GM19452 (cell line): ENCODE results near the gene IL27RA.
"Not testable (repeated sequence)": the region's sequence is repeated elsewhere in the genome, so short reads cannot be mapped to it uniquely, and the experiment has no call there.

Experiments used
- ATAC-seq: cut with Tn5 transposase; IDR thresholded peaks from one replicate; pipeline ENCODE4 v1.9.1; 2021; ENCODE audit not compliant: unreplicated experiment

The IL27RA gene

GRCh38 chr19:14027856-14028450, 3.6 kb upstream of the IL27RA start, which contains the start of gene RLN3:
TSS of gene RLN3 (plus strand) at chr19:14028148. CDS start at chr19:14028205, 57 bp downstream.
- ATAC-seq: no peak

- ATAC-seq: no peak
These were observed 2.7 kb upstream of the IL27RA start for GRCh38 chr19:14028901-14029300.

GRCh38 chr19:14030997-14031718, 404 bp upstream of the IL27RA start:
- no peak for ATAC-seq

GRCh38 chr19:14033946-14034345, 2.4 kb downstream of the IL27RA start:
- ATAC-seq: no peak

DNA sequence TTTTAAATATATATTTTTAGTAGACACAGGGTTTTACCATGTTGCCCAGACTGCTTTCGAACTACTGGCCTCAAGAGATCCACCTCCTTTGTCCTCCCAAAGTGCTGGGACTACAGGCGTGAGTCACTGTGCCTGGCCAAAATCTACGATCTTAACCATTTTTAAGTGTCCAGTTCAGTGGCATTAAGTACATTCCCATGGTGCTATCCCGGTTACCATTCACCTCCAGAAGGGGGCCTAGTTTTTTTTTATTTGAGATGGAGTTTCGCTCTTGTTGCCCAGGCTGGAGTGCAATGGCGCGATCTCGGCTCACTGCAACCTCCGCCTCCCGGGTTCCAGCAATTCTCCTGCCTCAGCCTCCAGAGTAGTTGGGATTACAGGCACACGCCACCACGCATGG, 3.6 kb downstream of the IL27RA start:
- ATAC-seq: not testable (repeated sequence)

DNA sequence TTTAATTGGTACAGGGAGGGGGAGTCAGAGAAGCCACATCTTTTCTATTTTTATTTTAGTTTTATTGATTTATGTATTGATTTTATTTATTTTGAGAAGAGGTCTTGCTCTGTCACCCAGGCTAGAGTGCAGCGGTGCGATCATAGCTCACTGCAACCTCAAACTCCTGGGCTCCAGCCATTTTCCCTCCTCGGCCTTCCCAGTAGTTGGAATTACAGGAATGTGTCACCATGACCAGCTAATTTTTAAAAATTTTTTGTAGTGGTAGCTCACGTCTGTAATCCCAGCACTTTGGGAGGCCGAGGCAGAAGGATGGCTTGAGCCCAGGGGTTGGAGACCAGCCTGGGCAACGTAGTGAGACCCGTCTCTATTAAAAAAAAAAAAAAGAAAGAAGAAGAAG, 4.1 kb downstream of the IL27RA start:
- ATAC-seq: no peak

- no peak for ATAC-seq
These were observed 7.6 kb downstream of the IL27RA start for GRCh38 chr19:14039181-14039580.

GRCh38 chr19:14042659-14043608, 11.4 kb downstream of the IL27RA start:
- not testable (repeated sequence) for ATAC-seq

DNA sequence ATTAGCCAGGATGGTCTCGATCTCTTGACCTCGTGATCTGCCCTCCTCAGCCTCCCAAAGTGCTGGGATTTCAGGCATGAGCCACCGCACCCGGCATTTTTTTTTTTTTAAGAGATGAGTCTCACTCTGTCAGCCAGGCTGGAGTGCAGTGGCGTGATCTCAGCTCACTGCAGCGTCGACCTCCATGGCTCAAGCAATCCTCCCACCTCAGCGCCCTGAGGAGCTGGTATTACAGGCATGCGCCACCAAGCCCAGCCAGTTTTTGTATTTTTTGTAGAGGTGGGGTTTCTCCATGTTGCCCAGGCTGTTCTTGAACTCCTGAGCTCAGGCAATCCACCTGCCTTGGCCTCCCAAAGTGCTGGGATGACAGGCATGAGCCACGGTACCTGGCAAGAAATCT, 16.3 kb downstream of the IL27RA start:
- ATAC-seq: not testable (repeated sequence)

GRCh38 chr19:14048443-14049153, 17.0 kb downstream of the IL27RA start:
- no peak for ATAC-seq

DNA sequence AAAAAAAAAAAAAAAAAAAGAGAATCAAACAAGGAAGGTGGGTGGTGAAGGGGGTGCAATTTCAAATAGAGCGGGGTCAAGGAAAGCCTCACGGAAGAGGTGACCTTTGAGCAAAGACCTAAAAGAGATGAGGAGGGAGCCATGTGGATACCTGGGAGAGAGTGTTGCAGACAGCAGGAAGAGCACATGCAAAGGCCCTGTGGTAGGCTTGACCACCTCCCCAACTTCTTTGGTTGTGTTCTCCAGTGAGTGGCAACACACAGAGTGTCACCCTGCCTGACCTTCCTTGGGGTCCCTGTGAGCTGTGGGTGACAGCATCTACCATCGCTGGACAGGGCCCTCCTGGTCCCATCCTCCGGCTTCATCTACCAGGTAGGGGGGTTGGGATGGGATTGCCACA, 18.9 kb downstream of the IL27RA start:
- ATAC-seq: no peak

DNA sequence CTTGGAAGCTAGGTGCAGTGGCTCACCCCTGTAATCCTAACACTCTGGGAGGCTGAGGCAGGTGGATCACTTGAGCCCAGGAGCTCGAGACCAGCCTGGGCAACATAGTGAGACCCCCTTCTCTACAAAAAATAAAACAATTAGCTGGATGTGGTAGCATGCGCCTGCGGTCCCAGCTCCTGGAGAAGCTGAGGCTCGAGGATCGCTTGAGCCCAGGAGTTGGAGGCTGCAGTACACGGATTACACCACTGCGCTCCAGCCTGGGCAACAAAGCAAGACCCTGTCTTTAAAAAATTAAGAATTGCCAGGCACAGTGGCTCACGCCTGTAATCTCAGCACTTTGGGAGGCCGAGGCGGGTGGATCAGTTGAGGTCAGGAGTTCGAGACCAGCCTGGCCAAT, 19.4 kb downstream of the IL27RA start:
- not testable (repeated sequence) for ATAC-seq

DNA sequence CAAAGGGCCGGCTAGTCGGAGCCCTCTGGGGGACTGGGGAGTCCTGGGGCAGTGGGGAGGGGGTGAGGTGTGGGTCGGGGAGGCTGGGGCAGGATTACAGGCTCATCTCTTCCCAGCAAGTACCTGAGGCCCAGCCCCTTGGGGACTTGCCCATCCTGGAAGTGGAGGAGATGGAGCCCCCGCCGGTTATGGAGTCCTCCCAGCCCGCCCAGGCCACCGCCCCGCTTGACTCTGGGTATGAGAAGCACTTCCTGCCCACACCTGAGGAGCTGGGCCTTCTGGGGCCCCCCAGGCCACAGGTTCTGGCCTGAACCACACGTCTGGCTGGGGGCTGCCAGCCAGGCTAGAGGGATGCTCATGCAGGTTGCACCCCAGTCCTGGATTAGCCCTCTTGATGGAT, 20.4 kb downstream of the IL27RA start:
- no peak for ATAC-seq

DNA sequence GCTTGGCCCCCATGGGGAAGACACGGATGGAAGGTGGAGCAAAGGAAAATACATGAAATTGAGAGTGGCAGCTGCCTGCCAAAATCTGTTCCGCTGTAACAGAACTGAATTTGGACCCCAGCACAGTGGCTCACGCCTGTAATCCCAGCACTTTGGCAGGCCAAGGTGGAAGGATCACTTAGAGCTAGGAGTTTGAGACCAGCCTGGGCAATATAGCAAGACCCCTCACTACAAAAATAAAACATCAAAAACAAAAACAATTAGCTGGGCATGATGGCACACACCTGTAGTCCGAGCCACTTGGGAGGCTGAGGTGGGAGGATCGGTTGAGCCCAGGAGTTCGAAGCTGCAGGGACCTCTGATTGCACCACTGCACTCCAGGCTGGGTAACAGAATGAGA, 20.9 kb downstream of the IL27RA start:
- no peak for ATAC-seq

DNA sequence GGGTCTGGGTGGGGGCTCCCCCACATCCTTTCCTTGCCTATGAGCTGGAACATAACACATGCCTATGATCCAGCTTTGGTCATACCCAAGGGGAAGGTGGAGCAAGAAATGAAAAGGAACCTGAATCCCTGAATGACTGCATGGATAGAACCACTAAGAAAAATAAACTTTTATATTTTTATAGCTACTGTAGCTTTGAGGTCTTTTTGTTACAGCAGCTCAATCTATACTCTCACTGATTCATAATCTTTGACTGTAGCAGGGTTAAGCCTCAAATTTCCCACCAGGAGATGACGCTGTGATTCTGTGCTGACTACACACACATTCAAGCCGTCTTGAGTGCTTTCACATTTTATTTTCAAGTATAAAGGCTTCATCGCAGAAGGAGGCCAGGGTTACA, 21.5 kb downstream of the IL27RA start:
- no peak for ATAC-seq

DNA sequence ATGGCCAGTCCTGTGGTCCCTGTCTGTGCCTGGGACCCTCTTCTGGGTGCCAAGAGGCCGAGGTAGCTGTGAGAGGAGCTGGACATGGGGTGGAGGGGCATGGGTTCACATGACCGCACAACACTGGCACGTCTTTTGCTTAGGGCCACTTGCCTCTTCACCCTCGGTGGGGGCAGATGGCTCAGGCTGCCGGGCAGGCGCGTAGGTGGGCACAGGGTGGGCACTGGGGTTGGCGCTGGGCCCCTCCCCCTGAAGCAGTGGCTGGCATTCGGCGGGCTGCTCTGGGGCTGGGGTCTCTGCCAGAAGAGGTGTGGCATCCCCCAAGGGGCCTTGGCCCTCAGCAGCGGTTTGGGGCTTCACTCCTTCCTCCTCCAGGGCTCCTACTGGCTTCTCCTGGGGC, 21.9 kb downstream of the IL27RA start:
- ATAC-seq: no peak

- no peak for ATAC-seq
These were observed 22.5 kb downstream of the IL27RA start for GRCh38 chr19:14054099-14054498.

DNA sequence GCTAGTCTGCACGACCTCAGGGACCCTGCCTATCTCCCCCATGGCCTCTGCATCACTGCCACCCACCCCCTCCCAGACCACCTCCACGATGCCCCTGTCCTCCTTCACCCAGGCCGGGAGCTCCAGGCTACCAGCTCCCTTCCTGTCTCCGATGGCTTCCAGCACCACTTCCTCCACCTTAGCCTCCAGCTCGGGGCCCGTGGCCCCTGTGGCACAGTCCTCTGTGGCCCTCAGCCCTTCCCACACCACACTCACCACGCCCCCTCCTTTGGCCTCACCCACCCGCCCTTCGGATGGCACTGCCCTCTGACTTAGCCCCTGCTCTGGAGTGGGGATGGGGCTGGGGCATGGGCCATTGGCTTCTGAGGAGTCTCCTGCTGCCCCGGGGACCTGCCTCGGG, 23.2 kb downstream of the IL27RA start:
- no peak for ATAC-seq

DNA sequence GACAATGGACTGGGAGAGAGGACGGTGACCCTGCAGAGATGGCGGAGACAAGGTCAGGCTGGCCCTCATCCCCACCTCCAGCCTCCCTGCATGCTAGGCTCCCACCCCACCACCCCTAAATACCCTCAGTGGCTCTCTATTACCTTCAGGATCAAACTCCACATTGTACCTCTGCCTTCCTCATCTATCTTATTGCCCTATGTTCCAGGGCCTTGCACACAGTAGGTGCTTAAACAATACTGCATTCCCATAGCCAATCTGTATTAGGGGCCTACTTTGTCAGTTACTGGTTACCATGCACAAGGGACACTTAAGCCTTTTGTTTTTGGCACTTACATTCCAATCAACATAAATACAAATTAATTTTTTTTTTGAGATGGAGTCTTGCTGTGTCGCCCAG, 23.8 kb downstream of the IL27RA start:
- no peak for ATAC-seq

- ATAC-seq: no peak
These were observed 24.6 kb downstream of the IL27RA start for GRCh38 chr19:14056069-14056666.
